GM12878 (cell line): ENCODE results near the gene DUOXA2. TPM values are rescaled to one million over a fixed set of nuclear protein-coding genes. Genes with fewer than 3 reads are reported as not detected.

Experiments used
- ATAC-seq: fragments of 200-7000 bp; cut with Tn5 transposase; 3 replicates; pipeline ENCODE4 v1.9.1; 2020; ENCODE audit warnings: mild to moderate bottlenecking, moderate library complexity
- BruUV-seq: library from RNA; stranded (reverse); fragments of 400-500 nt; replicated peaks from 2 replicates; lab custom pipeline; 2021; lab: Mats Ljungman, UMichigan
- CTCF ChIA-PET: fragments of 300-600 bp; sonication (Branson Sonifier 250); formaldehyde crosslinking; extraction: SDS; loops from one replicate; lab custom pipeline; 2021; ENCODE audit warnings: inconsistent platforms; lab: Yijun Ruan, JAX
- POLR2A ChIA-PET: fragments of 350-600 bp; formaldehyde crosslinking; extraction: SDS; loops from one replicate; lab custom pipeline; 2021; ENCODE audit warnings: inconsistent platforms; lab: Charles Lee
- RAD21 ChIA-PET: fragments of 300-600 bp; sonication (Branson Sonifier 250); formaldehyde crosslinking; loops from one replicate; lab custom pipeline; 2023; ENCODE audit warnings: antibody characterized with exemption; ENCODE audit not compliant: unreplicated experiment; lab: Charles Lee
- SMC1A ChIA-PET: fragments of 300-600 bp; sonication (Branson Sonifier 250); formaldehyde crosslinking; loops from one replicate; lab custom pipeline; 2023; ENCODE audit not compliant: unreplicated experiment, uncharacterized antibody; lab: Charles Lee
- DNase-seq: peaks from one replicate; pipeline ENCODE4 v3.0.0-alpha.2; 2011; ENCODE audit warnings: low read depth, low spot score
- FAIRE-seq: peaks from 3 replicates; lab custom pipeline; 2011; peaks lifted over from hg19 to GRCh38; lab: Jason Lieb, UNC
- H2AFZ ChIP-seq: 2 replicates; pipeline ENCODE4 v1.6.0; 2011; ENCODE audit warnings: low read depth, low read length, control low read depth; ENCODE audit not compliant: control insufficient read depth
- H3K27ac ChIP-seq: 2 replicates; pipeline ENCODE4 v1.5.1; 2011; ENCODE audit warnings: control low read depth; ENCODE audit not compliant: control insufficient read depth, insufficient read depth
- H3K27me3 ChIP-seq, 2 experiments: replicated peaks in 1 of 2; 2 replicates each; pipeline versions ENCODE4 v1.6.0 to v1.6.1; 2011; ENCODE audit warnings: low read length in 1 of 2; ENCODE audit not compliant: control insufficient read depth in 2 of 2, insufficient read depth in 2 of 2
- H3K36me3 ChIP-seq, 2 experiments: 2 replicates each; pipeline ENCODE4 v1.5.1; 2011; ENCODE audit warnings: low read length in 1 of 2; ENCODE audit not compliant: control insufficient read depth in 2 of 2, insufficient read depth in 2 of 2
- H3K4me1 ChIP-seq: 2 replicates; pipeline ENCODE4 v1.6.1; 2011; ENCODE audit warnings: mild to moderate bottlenecking, low read length, moderate library complexity, mixed read lengths; ENCODE audit not compliant: control insufficient read depth, insufficient read depth
- H3K4me2 ChIP-seq: 2 replicates; pipeline ENCODE4 v1.6.0; 2011; ENCODE audit warnings: control low read depth; ENCODE audit not compliant: control insufficient read depth, insufficient read depth
- H3K4me3 ChIP-seq: fragments of 200-600 bp; sonication (generic); 2 replicates; pipeline ENCODE4 v1.5.1; 2016
- H3K79me2 ChIP-seq: 2 replicates; pipeline ENCODE4 v1.6.0; 2011; ENCODE audit warnings: low read length; ENCODE audit not compliant: control insufficient read depth, insufficient read depth
- H3K9ac ChIP-seq: 2 replicates; pipeline ENCODE4 v1.8.0; 2011; ENCODE audit warnings: low read length, control low read depth, mixed read lengths; ENCODE audit not compliant: control insufficient read depth, insufficient read depth
- H3K9me3 ChIP-seq: replicated peaks from 3 replicates; pipeline ENCODE4 v1.5.1; 2011; ENCODE audit warnings: mild to moderate bottlenecking, low read length; ENCODE audit not compliant: control insufficient read depth, insufficient read depth
- H4K20me1 ChIP-seq: 2 replicates; pipeline ENCODE4 v1.6.0; 2011; ENCODE audit not compliant: control insufficient read depth, insufficient read depth
- BHLHE40 ChIP-seq, 2 experiments: fragments of 450-650 bp in 1 of 2; IDR thresholded peaks; 2 replicates each; pipeline ENCODE4 v1.6.1; 2011 to 2017; ENCODE audit warnings: low read depth in 2 of 2, borderline replicate concordance in 1 of 2, improper control_type of control experiment in 1 of 2, low read length in 1 of 2, mild to moderate bottlenecking in 1 of 2
- CBFB ChIP-seq: IDR thresholded peaks from 2 replicates; pipeline ENCODE4 v1.6.1; 2016; ENCODE audit warnings: antibody characterized with exemption, low read depth
- JUNB ChIP-seq: IDR thresholded peaks from 2 replicates; pipeline ENCODE4 v1.6.1; 2016; ENCODE audit warnings: antibody characterized with exemption, mild to moderate bottlenecking
- KLF5 ChIP-seq: fragments of 450-650 bp; IDR thresholded peaks from 2 replicates; pipeline ENCODE4 v1.6.1; 2014; ENCODE audit warnings: mild to moderate bottlenecking; ENCODE audit not compliant: partially characterized antibody
- MXI1 ChIP-seq: fragments of 150-350 bp; IDR thresholded peaks from 2 replicates; pipeline ENCODE4 v1.6.1; 2011; ENCODE audit warnings: low read depth, mild to moderate bottlenecking, inconsistent platforms, low read length, improper control_type of control experiment
- NFIC ChIP-seq: IDR thresholded peaks from 2 replicates; pipeline ENCODE4 v1.6.1; 2012; ENCODE audit warnings: low read depth, mild to moderate bottlenecking, inconsistent platforms, low read length, moderate library complexity
- NFXL1 ChIP-seq: fragments of 450-650 bp; IDR thresholded peaks from 2 replicates; pipeline ENCODE4 v1.6.1; 2017; ENCODE audit warnings: antibody characterized with exemption, mild to moderate bottlenecking, borderline replicate concordance
- PBX3 ChIP-seq: IDR thresholded peaks from 2 replicates; pipeline ENCODE4 v1.6.1; 2011; ENCODE audit warnings: mild to moderate bottlenecking, low read depth, low read length, moderate library complexity; ENCODE audit not compliant: insufficient replicate concordance
- PKNOX1 ChIP-seq: fragments of 450-650 bp; IDR thresholded peaks from 2 replicates; pipeline ENCODE4 v1.6.1; 2016; ENCODE audit warnings: mild to moderate bottlenecking
- POU2F2 ChIP-seq: IDR thresholded peaks from 3 replicates; pipeline ENCODE4 v1.6.1; 2011; ENCODE audit warnings: low read depth, mild to moderate bottlenecking, low read length, borderline replicate concordance
- RCOR1 ChIP-seq: conservative IDR thresholded peaks from 2 replicates; pipeline ENCODE4 v1.6.1; 2012; ENCODE audit warnings: low read depth, low read length, improper control_type of control experiment
- RELB ChIP-seq: fragments of 450-650 bp; IDR thresholded peaks from 2 replicates; pipeline ENCODE4 v1.6.1; 2017; ENCODE audit warnings: low read depth, mild to moderate bottlenecking, moderate library complexity
- REST ChIP-seq: IDR thresholded peaks from 2 replicates; pipeline ENCODE4 v1.6.1; 2012; ENCODE audit warnings: mild to moderate bottlenecking, low read depth, low read length
- USF2 ChIP-seq: IDR thresholded peaks from 2 replicates; pipeline ENCODE4 v1.6.1; 2011; ENCODE audit warnings: low read depth, low read length, improper control_type of control experiment, borderline replicate concordance
- WGBS: methylation state at CpG from one replicate; pipeline ENCODE4 v1.1.6; 2016; ENCODE audit warnings: low lambda C conversion rate; ENCODE audit not compliant: insufficient replicate concordance, insufficient coverage; ENCODE audit errors: missing lambda C conversion rate; 5-methylcytosine and 5-hydroxymethylcytosine counted together
- in situ Hi-C: fragments of 300-500 bp; cut with MboI; formaldehyde crosslinking; loops from 9 replicates; pipeline ENCODE4 v1.14.3; 2018; ENCODE audit warnings: mixed read lengths
- intact Hi-C: fragments of 100-400 bp; cut with micrococcal nuclease; formaldehyde crosslinking; loops from one replicate; pipeline ENCODE4 v1.14.2; 2022; ENCODE audit not compliant: unreplicated experiment
- polyA plus RNA-seq, 11 experiments: library from polyadenylated mRNA; depleted of rRNA in 4 of 11; unstranded in 6 of 11; stranded (reverse) in 5 of 11; fragments of >200 nt; fragmentation: Nextera tagmentation in 4 of 11; fragmentation: Illumina TruSeq in 1 of 11; extraction: Ambion mirVana in 4 of 11; extraction: Trizol in 1 of 11; gene quantifications; 1 replicate in 1 of 11; 2 replicates in 10 of 11; pipeline versions ENCODE4 v1.2.1 to v1.2.3, GENCODE V29; 2011 to 2016; ENCODE audit warnings: inconsistent platforms in 2 of 11, missing spikeins in 2 of 11, low read depth in 1 of 11
- total RNA-seq, 4 experiments: library from RNA; depleted of rRNA in 3 of 4; stranded (reverse); fragments of >200 nt in 3 of 4; fragmentation: Illumina TruSeq in 1 of 4; extraction: Trizol in 1 of 4; gene quantifications; 2 replicates each; pipeline versions ENCODE4 v1.2.1 to v1.2.3, GENCODE V29; 2013 to 2021

DUOXA2 gene
- total and polyA plus RNA-seq, 10 of the 15 experiments (the other 5 are each of a cell fraction or from before 2014, with no cell fraction given), result not detected

GRCh38 chr15:45118131-45118588 lies 4.0 kb downstream of the DUOXA2 start:
- H3K4me2 ChIP-seq, result peak overlapping the region; percentile 24; the same call in 1 of the 2 replicates
- no TSS peak for BruUV-seq
- H3K27ac ChIP-seq, result no peak overlapping the region
- ChIA-PET RAD21 (interaction anchor here (0.6 to 1.9 kb wide), 20 partner anchors 8 to 573 kb away, joined by 3 to 16 read pairs (median 3); partner anchors contain the start of gene SORD), POLR2A (no interaction called here), CTCF (interaction anchor here (0.6 to 2.2 kb wide), 64 partner anchors 9 to 394 kb away, joined by 3 to 27 read pairs (median 4); partner anchors contain the start of genes DUOX1 and SORD), SMC1A (interaction anchor here (0.7 to 1.8 kb wide), 12 partner anchors 9 to 365 kb away, joined by 3 to 9 read pairs (median 3); no protein-coding TSS in a partner anchor)
- FAIRE-seq (peak; percentile 97), DNase-seq (peak; percentile 45), ATAC-seq (peak; percentile 98)
- H3K9me3 ChIP-seq, result no peaks in the 10 kb centered on the region
- intact Hi-C loops (no loop called here), in situ Hi-C loops (loop anchor here (10.0 kb wide), 1 partner anchor 57 kb away; no protein-coding TSS in a partner anchor)
- H3K79me2 ChIP-seq, result no peaks in the 10 kb centered on the region
- peak overlapping the region; percentile 0; the same call in 1 of the 2 replicates for H3K4me3 ChIP-seq
- no peak overlapping the region for H2AFZ ChIP-seq
- H3K4me1 ChIP-seq, result no peaks in the 10 kb centered on the region; the same call in 1 of the 2 replicates
- no peaks in the 10 kb centered on the region for H3K36me3 ChIP-seq
- H3K9ac ChIP-seq, result no peak overlapping the region
- H3K27me3 ChIP-seq, result peaks cover 15 to 29% of the 10 kb centered on the region in 2 experiments
- WGBS, result 4% methylated on average over 14 of the region's 14 CpGs
- H4K20me1 ChIP-seq, result no peaks in the 10 kb centered on the region
- peak; percentile 24 for TF ChIP-seq KLF5
- peak; percentile 50 for TF ChIP-seq PBX3
- 0 out of 2 replicates have a peak, but pooled peaks have one; percentile 25 for TF ChIP-seq RELB
- 0 out of 2 replicates have a peak, but pooled peaks have one; percentile 34 for TF ChIP-seq RCOR1
- no peak for TF ChIP-seq USF2
- TF ChIP-seq PKNOX1, result peak; percentile 81
- no peak for TF ChIP-seq MXI1
- TF ChIP-seq CBFB, result no peak
- TF ChIP-seq BHLHE40 (IDR thresholded peaks at IDR 0.05; ENCODE audit: borderline replicate concordance in 1 of 2, low read depth in 2 of 2, low read length in 1 of 2), result peak; percentile 17 to 28; a peak in 1 of 4 replicates
- peak; percentile 48; the same call in 1 of the 3 replicates for TF ChIP-seq POU2F2
- TF ChIP-seq JUNB, result no peak
- no peak for TF ChIP-seq REST
- no peak for TF ChIP-seq NFXL1
- TF ChIP-seq NFIC, result no peak
